NT2/D1 (cell line): ENCODE data around the gene NADSYN1.

Source experiments
- SUZ12 ChIP-seq: IDR thresholded peaks from 2 replicates; pipeline ENCODE4 v1.6.1; 2011; ENCODE audit not compliant: insufficient read length, insufficient read depth; ENCODE audit errors: extremely low read depth
- YY1 ChIP-seq: IDR thresholded peaks from 2 replicates; pipeline ENCODE4 v1.6.1; 2011; ENCODE audit not compliant: insufficient read length, insufficient read depth
- ZNF274 ChIP-seq: IDR thresholded peaks from 2 replicates; pipeline ENCODE4 v1.6.1; 2011; ENCODE audit warnings: mild to moderate bottlenecking, low read depth, low read length

- TF ChIP-seq YY1 (no peak), ZNF274 (no peak), SUZ12 (no peak)
These were observed 27.6 kb upstream of the NADSYN1 start for GRCh38 chr11:71425409-71425808.
